SKM-1 (cell line): ENCODE results near the gene VPS9D1.
"Not testable (repeated sequence)": the region's sequence is repeated elsewhere in the genome, so short reads cannot be mapped to it uniquely, and the experiment has no call there.

Experiments used
- DNase-seq: peaks from one replicate; lab custom pipeline; 2025; ENCODE audit not compliant: unreplicated experiment; lab: John Stamatoyannopoulos, UW

Gene VPS9D1

DNA sequence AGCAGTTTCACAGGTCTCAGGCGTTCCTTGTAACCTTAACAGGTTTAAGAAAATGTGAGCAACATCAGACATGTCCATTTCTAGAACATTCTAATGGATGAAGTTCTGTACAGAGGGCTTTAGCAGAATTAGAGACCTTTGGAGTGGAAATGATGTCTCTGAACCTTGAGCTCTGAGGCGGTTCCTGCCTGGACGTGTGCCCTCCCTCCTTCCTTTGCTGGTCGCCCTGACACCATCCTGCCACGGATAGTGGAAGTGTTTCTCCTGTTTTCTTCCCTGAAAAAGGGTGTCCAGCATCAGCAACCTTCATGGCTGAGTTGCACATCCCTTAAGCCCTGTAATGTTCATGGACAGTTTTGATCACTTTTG lies 51.9 kb downstream of the VPS9D1 start:
- DNase-seq = no peak

DNA sequence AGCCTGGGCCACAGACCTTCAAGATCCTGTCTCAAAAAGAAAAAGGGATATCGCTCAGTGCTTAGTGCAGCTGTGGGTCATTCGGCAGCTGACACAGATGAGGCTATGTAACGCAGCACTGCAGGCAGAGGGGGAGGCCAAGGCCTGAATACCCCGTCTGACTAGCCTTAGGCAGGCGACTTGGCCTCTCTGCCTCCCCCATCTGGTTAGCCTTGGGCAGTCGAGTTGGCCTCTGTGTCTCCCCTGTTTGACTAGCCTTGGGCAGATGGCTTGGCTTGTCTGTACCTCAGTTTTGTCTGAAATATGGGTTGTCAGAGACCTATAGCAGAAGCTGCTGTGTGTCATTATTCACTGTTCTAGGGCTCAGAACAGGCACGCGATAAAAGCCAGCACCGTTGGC lies 53.1 kb downstream of the VPS9D1 start:
- no peak for DNase-seq

DNA sequence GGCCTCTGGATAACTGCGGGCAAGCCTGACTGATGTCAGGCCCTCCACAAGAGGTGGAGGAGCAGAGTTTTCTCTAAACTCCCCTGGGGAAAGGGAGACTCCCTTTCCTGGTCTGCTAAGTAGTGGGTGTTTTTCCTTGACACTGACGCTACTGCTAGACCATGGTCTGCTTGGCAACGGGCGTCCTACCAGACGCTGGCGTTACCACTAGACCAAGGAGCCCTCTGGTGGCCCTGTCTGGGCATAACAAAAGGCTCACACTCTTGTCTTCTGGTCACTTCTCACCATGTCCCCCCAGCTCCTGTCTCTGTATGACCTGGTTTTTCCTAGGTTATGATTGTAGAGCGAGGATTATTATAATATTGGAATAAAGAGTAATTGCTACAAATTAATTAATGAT lies 53.7 kb downstream of the VPS9D1 start:
- DNase-seq = not testable (repeated sequence)

GRCh38 chr16:89664238-89664637 lies 56.5 kb downstream of the VPS9D1 start:
- DNase-seq = not testable (repeated sequence)

DNA sequence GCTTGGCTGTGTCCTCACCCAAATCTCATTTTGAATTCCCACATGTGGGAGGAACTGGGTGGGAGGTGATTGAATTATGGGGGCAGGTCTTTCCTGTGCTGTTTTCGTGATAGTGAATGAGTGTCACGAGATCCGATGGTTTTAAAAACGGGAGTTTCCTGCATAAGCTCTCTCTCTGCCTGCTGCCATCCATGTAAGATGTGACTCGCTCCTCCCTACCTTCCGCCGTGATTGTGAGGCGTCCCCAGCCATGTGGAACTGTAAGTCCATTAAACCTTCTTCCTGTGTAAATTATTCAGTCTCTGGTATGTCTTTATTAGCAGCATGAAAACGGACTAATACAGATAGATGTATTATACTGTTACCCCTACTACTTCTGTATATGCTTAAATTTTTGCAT lies 59.5 kb downstream of the VPS9D1 start:
- no peak for DNase-seq

- DNase-seq = no peak
These were observed 60.6 kb downstream of the VPS9D1 start for GRCh38 chr16:89660146-89660545.

GRCh38 chr16:89658221-89658879 lies 62.3 kb downstream of the VPS9D1 start:
- DNase-seq = no peak

DNA sequence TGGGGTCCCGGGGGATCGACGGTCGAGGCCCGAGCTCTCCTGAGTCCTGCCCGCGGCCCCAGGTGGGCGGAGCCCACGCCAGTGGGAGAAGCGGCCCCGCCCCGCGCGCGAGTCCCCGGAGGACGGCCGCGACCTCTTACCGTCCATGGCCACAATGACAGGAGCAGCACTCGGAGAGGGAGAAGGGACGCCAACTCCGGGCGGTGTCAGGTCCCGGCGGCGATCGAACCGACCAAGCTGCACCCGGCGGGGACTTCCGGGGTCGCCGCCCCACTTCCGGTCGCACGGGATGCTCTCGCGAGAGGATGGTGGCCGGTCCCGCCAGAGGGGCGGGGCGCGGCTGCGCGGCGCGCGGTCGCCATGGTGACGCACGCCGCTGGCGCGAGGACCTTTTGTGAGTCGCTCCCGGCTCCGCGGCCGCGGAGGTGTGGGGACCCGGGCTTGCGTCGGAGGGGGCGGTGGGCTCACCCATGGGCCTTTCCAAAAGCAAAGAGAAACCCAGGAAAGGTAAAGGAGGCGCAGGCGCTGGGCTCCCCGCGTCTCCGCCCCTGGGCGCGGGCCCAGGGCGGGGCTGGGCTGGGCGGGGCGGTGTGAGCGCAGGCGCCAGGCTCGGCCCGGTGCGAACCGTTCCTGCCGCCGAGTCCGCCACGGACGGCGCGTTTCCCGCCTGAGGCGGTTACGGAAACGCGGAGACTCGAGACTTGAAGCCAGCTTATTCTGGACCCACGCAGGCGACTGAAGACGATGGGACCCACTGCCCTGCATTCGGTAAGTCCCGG lies 63.1 kb downstream of the VPS9D1 start, which contains the start of the genes CHMP1A and SPATA33:
Gene CHMP1A, minus strand, starts transcription at position 267 of the 779 bp plus-strand sequence. Its CDS starts 120 bp downstream, at position 147.
Gene SPATA33, plus strand, starts transcription at position 395 of the 779 bp plus-strand sequence. Its CDS starts 76 bp downstream, at position 471.
- DNase-seq = peak; percentile 52
